Thyroid gland (tissue), 4 donors: ENCODE measurements around the gene PRM1.
"Not testable (repeated sequence)": the region's sequence is repeated elsewhere in the genome, so short reads cannot be mapped to it uniquely, and the experiment has no call there.

Experiments
- CTCF ChIP-seq, 6 experiments: fragments of 200-600 bp in 3 of 6; fragments of 450-650 bp in 3 of 6; sonication (generic) in 3 of 6; IDR thresholded peaks; one replicate each; pipeline ENCODE4 v1.5.1; 2016 to 2019; ENCODE audit warnings: antibody characterized with exemption in 6 of 6, mild to moderate bottlenecking in 2 of 6, inconsistent platforms in 1 of 6, moderate library complexity in 1 of 6
- POLR2A ChIP-seq, 2 donors: fragments of 450-650 bp; IDR thresholded peaks; one replicate each; pipeline ENCODE4 v1.6.1; 2017; ENCODE audit warnings: antibody characterized with exemption in 2 of 2, mild to moderate bottlenecking in 2 of 2, moderate library complexity in 1 of 2

- TF ChIP-seq POLR2A, CTCF (IDR thresholded peaks at IDR 0.05): not testable (repeated sequence)
Measured at GRCh38 chr16:11289696-11290095, 8.6 kb upstream of the PRM1 start.
